ENCODE results near the gene CDH26.

GRCh38 chr20:59996108-59996507 lies 37.9 kb downstream of the CDH26 start:
- no peak for TF ChIP-seq POLR2A (IDR thresholded peaks at IDR 0.05)
- no peak for TF ChIP-seq CTCF (IDR thresholded peaks at IDR 0.05)

All from body of pancreas (tissue), 4 donors.